HG02571 (cell line): ENCODE measurements around the gene ASGR1.

Source experiments
- ATAC-seq: cut with Tn5 transposase; IDR thresholded peaks from one replicate; pipeline ENCODE4 v1.9.1; 2021; ENCODE audit warnings: mild to moderate bottlenecking, moderate library complexity; ENCODE audit not compliant: unreplicated experiment

ASGR1 gene

DNA sequence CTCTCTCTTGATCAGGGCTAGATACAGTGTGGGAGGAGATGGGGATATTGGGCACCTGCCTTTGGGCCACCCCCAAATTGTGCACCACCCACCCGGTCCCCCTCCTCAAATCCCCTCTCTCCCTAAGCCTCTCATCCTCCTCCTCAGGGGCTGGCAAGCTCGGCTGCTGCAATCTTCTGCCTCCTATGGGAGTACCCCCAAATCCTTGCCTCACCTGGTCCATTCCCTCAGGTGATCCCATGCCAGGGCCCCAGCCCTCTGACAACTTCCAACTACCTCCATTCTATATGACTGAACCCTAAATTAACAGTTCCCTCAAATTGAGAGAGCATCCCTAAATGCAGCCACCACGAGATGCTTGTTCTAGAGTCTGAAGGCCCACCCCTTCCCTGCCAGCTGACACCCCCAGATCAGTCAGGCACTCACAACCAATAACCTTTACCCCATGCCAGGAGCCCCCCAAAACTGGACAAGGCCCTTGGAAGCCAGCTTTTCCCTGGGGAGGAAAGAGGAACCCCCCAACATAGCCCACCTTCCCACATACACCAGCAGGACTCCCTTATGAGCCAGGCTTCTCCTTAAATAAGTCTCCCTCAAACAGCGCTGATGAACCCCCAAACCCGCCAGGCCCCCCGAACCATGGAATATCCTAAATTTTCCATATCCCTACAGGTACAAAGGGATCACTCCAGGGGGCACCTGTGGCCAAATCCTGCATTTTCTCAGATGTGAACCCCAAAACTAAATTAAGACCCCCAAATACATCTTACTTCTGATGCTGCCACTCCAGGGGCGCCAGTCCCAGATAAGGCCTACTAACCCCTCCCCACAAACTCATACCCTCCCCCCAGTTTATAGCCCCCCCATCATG is 37.3 kb upstream of the ASGR1 start:
- no peak for ATAC-seq

DNA sequence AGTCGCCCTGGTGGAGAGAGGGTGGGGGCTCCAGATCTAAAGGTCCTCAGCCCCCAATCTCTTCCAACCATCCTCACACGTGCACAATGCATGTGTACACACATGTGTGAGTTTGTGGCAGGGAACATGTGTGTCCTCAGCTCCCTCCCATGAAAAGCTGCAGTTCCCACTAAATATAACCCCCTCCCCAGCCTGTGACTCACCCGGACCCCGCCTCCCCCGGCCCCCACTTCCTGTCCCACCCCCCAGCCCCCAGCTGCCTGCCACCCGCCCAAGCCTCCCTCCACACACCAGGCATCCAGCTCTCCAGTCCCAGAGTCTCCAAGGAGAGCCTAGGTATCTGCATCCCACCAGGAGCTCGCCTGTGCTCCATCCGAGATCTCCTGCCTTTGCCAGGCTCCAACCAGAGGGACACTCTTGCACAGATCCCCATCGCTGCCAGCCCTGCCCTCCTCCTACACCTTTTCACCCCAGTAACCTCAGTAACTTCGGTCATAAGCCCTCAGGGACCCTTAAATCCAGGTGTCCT is 36.5 kb upstream of the ASGR1 start:
- no peak for ATAC-seq

DNA sequence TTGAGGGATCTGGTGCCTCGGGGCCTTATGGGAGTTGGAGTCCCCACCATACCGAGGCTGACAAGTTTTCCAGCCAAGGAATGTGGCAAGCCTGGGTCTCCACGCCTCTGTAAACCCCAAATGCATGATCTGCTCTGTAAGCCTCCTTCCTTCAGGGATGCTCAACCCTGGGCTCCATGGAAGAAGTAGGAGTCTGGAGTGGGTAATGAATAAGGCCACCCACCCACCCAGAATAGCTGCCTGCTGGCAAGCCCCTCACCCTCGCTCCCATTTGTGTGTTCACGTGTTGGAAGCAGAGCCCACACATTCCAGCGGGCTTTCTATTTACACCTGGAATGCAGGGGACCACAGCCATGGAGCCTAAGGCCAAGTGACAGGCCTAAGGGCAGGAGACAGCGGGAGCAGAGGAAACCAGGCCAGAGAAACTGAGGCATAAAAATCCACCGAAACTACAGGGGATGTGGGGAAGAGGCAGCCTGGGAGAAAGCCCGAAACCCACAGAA is 36.0 kb upstream of the ASGR1 start:
- no peak for ATAC-seq

DNA sequence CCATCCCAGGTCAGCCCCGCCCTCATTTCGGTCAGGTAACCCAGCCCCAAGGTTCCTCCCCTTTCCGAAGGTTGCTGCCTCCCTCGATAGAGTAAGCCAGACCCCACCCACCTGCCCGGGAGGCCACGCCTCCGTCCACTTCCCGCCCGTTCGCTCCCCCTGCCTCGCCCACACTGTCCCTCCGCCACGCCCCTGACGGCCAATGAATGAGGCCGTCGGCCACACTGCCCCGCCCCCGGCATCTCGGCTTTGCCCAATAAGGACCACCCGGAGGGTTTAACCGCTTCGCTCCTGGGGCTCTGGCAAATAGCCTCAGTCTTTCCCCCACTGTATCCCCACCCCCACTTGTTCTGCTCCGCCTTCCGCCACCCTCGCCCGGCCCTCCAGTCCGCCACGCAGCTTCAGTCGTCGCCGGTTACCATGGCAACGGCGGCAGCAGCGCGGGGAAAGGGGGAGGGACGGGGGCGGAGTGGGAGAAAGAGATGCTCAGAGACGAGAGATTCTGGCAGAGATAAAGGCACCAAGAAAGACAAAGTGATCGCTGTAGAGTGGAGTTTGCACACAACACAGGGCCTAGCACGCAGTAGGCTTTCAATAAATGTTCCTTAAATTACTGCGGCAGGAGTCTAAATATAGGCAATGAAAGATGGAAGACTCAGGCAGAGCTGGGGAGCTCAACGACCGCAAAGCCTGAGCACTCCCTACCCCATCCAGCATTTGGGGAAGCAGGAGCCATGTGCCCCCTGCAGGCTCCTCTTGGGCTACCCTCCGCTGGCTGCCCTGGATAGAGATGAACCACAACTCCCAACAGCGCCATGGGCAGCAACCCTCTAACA is 35.3 kb upstream of the ASGR1 start:
- ATAC-seq: peak; percentile 69

DNA sequence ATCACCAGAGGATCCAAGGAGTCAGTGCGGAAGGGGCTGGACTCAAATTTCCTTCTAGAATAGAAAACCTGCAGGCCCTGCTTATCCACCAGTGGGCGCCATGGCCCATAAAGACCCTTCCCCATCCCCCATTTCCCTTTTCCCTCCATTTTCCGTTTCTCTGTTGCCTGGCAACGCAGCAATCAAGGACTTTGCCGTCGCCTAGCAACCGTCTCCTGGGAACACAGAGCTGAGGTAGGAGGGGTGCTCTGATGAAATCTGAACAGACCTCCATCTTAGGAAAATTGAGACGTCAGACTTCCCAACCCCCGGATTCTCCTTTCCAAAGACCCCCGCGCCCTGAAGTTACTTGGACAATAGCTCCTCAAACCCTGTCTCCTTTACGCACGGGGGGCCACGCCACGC is 34.7 kb upstream of the ASGR1 start:
- ATAC-seq: no peak

DNA sequence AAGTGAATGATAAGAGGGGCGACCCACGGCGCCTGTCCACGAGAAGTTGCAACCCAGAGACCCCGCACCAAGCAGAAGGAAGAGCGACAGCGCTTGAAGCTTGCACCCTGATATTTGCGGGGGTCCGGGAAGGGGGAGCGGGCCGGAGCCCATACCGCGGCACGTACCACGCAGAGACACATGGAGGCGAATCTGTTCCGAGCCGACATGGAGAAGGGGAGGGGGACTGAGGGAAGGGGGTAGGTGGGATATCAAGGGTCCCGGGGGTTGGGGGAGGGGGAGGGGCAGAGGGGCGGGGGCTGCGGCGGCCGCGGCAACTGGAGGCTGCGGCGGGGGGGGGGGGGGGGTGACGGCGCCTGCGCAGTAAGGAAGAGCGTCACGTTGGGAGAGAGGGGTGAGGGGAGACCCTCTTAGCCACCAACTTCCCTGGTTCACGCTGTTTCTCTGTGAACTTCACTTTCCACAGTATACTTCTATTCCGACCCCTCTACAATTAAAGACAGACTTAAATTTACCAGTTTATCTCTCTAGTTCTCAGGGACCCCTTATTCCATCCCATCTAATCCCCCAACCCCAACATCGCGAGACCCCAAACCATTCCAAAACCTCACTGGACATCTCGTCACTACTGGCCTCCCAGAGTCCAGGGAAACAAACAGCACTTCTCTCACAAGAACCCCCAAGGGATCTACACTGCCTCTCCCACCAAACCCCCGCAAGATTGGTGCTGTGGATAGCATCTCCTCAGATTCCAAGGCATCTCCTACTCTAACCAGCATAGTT is 32.5 kb upstream of the ASGR1 start:
- ATAC-seq: no peak

DNA sequence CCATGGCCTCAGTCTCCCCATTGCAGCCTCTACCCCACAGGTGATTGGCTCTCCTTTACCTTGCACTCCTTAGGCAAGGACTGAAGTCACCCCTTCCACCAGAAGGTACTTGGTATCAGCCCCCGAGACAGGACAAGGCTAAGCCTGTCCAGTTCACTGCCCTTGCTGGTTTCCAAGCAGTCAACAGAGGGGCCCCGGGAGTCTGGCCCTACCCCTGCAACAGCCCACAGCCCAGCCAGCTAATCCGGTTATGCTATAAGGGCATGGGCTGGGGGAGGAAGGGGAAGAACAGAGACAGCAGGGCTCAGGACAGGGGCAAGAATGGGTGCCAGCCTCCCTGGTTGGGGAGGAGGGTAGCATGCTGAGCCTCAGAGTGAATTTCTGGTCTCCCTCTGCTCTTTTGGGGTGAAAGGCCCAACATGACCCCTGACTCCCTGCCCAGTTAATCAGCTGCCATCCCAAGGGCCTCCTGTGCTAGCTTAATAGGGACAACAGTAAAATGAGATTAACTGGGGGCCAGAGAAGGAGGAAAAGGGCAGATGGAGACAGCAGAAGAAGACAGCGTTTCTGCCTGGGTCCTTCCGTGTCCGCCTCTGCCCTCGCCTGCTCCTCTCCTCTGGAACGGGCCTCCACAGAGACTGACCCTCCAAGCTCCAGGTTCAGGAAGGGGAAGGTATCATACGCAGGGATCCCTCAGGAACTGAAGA is 29.7 kb upstream of the ASGR1 start:
- ATAC-seq: no peak

DNA sequence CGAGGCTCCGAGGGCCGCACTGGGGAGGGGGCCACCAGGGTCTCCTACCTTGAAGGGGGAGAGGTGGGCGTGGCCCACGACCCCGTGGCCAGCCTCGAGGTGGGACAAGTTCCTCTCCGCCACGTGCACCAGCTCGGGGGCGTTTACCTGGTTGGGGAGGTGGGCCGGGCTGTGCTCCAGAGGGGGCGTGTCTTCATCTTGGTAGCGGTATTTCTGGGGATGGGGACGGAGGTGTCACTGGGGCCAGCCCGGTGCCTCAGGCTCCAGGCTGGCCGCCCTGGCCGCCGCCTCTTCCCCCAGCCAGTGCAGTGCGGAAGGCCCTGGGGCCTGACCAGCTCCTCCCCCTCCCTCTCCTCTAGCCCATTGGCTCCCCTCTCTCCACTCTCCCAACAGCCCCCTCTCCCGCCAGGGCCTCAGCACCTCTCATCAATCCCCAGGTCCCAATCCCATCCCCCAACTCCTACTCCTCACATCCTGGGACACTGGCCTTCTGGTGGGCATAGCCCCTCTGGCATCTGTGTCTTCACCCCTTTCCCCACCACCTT is 28.9 kb upstream of the ASGR1 start:
- ATAC-seq: no peak

DNA sequence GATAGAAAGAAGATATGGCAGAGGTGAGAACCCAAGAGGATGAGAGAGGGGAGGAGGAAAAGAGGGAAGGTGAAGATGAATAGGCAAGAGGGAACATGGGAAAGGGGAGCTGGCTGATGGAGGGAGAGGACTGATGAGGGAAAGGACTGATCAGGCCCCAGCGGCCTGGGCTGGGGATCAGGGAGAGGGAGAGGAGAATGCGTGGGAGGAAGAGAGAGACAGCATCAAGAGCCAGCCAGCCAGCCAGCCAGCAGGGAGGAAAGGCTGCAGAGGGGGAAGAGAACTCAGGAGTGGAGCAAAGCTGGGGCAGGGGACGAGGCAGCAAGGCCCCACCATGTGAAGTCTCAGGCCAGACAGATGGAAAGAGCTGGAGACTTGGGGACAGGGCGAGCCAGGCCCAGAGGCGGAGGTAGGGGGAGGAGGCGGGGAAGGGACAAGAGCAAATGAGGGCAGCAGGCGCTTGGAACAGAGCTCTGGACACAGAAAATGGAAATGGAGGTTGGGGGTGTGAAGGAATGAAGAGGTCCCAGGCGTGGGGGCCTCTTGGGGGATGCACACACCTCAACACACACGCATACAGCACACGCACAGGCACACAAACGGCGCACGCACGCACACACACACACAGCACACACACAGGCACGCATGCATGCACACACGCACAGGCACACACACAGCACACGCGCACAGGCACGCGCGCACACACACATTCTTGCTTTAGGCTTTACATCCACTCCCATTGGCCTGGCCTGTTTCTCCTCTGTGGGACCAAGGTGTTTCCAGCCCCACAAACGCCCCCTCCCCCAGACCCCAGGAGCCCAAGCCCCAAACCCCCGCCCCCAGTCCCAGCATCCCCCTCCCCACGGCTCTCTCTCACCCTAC is 28.2 kb upstream of the ASGR1 start:
- ATAC-seq: no peak

DNA sequence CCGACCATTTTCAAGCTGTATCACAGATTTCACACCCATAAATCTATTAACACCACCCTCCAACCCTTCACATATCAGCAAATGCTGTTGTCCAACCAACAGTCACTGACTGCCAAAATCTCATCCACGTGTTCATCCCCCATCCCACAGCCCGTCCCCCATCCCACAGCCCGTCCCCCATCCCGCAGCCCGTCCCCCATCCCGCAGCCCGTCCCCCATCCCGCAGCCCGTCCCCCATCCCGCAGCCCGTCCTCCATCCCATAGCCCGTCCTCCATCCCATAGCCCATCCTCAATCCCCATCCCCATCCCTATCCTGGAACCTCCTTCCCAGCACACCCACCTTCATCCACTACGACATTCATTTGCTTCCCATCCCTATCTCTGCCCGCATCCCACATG is 26.4 kb upstream of the ASGR1 start:
- ATAC-seq: no peak

DNA sequence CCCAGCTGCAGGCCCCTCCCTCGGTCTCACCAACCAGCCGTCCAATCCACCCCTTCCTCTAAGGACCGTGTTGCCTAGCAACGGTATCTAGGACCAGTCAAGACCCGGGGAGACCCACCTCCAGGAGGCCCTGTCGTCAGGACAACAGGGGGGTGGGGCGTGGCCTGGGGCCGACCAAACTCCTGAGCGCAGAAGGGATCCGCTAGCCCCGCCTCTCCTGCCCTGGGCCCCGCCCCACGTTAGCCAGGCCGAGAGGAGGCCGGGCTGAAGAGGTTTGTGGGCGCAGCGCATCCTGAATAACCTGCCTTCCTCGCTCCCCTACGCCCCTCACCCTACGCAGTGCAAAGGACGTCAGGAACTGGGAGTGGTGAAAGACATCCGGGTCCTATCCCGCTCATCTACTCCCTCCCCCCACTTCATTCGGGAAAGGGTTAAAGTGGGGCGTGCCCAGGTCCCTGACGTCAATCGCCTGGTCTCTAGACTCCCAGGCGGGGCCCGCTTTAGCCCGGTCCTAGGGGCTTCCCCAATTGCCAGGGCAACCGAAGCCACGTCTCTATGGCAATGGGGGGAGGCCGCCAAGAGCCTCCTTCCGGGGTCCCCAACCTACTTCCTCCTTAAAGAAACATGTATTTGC is 25.8 kb upstream of the ASGR1 start:
- peak; percentile 83 for ATAC-seq

DNA sequence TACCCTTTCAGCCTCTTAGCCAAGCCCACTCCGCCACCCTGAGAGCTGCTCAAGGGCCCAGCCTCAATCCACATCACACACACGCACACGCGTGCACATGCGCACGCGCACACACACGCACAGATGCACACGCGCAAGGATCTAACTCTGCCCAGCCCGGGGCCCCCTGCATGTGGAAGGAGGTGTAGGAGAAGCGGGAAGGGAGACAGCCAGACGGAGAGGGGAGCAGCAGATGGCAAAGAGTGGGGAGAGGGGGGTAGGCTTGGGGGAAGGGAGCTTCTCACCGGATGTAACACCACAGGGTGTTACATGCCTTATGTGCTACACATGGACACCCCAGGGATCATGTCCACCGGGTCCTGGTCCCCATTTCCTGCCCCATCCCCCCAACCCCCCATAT is 25.2 kb upstream of the ASGR1 start:
- ATAC-seq: no peak

DNA sequence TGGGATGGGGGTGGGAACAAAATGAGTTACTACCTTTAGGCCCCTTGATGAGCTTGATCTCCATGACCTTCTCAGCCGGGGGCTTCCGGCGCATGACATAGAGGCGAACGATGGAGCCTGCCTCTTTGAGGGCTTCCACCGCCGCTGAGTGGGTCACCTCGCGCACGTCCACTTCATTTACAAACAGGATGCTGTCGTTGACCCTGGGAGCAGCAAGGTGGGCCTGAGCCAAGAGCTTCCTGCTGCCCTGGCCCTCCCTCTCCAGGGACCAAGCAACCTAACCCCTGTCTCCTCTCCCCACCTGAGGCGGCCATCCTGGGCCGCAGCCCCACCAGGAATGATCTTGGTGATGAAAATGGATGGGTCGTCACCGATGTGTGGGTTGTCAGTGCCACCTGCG is 24.2 kb upstream of the ASGR1 start:
- ATAC-seq: no peak

DNA sequence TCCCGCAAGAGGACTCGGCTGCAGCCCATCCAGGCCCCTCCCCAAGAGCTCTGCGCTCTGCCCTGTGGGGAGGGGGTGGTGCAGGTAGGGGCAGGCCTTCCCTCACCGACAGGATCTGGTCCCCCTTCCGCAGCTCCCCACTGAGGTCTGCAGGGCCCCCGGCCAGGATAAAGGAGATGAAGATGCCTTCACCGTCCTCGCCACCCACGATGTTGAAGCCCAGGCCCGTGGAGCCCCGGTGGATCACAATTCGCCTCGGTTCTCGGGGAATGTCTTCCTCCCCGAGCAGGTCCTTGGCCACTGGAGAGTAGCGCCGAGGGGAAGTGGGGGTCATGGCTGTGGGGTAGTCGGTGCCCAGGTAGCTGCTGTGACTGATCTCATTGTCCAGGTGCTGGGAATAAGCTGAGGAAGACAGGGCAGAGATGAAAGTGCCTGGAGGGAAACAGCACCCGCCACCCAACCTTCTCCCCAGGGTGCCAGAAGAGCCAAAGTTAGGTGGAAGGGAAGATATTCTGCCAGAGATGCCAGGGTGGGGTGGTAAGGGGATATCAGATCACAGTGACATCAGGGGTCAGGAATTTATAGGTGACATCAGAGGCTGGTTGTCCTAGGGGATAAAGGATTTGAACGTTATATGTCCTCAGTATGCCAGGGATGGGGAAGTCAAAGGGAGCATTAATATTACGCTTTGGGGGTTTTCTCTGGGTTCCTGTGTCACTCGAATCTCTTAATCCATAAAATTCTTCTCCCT is 17.7 kb upstream of the ASGR1 start:
- no peak for ATAC-seq

DNA sequence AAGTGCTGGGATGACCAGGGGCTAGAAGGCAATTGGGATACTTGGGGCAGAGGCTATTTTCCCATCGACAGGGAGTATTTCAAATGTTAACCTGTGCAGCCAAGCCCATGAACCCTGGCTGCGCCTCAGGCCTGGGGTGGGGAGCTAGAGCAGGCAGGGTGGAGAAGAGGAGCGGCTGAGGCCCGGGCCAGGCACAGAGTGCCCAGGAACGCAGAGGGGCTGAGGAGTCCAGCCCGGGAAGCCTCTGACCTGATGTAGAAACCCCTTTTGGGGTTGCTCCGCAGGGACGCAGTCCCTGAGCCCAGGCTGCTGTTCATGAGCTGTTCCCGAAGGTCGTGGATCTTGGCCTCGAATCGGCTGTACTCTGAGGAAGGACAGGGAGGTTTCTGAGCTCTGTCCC is 16.8 kb upstream of the ASGR1 start:
- no peak for ATAC-seq

DNA sequence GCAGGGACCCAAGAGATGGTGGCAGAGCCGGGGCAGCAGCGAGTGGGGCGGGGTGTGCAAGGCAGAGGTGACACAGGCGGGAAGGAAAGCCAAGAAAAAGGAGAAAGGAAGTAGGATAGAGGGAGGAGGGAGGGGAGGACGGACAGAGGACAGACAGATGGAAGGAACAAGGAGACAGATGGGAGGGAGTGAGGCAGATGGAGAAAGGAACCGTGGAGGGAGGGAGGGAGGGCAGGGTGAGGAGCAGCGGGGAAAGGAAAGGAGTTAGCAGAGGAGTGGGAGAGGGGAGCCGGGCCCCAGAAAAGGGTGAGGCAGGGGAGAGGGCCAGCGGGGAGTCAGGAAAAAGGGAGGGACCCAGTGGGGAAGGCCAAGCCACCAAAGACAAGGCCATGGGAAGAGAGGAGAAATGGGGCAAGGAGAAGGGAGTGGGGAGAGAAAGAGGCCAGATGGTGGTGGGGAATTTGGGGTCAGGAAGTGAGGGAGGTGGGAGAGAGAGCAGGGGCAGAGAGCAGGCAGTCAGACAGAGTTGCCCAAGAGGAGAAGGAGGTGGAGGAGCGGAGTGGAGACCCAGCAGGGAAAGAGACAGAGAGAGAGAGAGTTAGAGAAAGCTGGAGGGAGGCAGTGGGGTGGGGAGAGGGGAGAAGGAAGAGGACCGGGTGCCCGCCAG is 13.2 kb upstream of the ASGR1 start:
- ATAC-seq: no peak

DNA sequence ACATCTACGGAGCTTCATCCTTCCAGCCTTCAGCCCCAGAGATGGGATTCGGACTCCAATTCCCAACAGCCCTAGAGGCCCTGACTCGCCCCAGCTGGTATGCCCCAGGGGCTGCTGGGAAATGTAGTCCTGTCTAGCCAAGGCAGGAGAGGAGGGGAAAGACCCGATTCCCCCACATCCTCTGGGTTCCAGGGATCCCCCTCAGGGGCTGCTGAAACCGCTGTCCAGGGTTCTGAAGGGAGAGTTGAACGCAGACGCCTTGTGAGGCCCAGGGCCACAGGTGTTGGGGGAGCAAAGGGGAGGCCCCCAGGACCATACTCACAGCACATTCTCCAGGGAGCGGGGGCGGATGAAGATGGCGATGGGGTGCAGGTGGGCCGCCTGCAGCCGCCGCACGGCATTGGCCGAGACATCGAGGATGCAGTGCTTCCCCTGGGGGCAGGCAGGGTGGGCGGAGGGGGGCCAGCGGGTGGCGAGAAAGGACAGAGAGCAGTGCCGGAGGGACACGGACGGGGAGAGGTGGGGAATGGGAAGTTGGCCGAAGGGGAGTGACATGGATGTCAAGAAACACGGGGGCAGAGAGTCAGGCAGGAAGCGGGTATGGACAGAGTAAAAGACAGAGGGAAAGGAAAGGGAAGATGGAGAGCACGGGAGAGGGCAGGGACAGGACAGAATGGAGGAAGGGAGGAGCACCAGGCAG is 12.6 kb upstream of the ASGR1 start:
- ATAC-seq: no peak
